GM18873 (cell line): Measurements from ENCODE around the gene HOXD4.

Source experiments
- ATAC-seq: cut with Tn5 transposase; IDR thresholded peaks from one replicate; pipeline ENCODE4 v1.9.1; 2021; ENCODE audit warnings: mild to moderate bottlenecking, moderate library complexity, moderate number of reproducible peaks; ENCODE audit not compliant: unreplicated experiment, low FRiP score

HOXD4 gene

DNA sequence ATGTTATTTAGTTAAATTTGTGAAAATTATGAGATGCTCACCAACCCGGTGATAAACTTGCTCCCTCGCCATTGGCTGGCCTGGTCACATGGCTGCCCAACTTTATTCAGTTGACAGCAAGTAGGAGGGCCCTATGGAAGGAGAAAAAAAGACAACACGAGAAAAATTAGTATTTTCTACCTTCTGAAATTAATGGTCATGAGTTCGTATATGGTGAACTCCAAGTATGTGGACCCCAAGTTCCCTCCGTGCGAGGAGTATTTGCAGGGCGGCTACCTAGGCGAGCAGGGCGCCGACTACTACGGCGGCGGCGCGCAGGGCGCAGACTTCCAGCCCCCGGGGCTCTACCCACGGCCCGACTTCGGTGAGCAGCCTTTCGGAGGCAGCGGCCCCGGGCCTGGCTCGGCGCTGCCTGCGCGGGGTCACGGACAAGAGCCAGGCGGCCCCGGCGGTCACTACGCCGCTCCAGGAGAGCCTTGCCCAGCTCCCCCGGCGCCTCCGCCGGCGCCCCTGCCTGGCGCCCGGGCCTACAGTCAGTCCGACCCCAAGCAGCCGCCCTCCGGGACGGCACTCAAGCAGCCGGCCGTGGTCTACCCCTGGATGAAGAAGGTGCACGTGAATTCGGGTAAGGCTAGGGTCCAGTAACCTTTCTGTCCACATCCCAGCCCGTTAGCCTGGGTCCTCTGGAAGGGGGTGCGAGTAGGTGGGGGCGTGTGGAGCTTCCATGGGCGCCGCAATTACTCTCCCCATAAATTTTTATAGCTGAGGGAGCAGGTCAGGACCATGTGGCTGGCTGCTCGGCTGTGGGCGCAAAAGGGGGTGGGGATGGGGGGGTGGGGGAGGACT is at the start of gene HOXD4:
Gene HOXD4, plus strand, starts transcription at position 109 of the 846 bp plus-strand sequence. Its CDS starts 84 bp downstream, at position 193.
- ATAC-seq, result no peak

DNA sequence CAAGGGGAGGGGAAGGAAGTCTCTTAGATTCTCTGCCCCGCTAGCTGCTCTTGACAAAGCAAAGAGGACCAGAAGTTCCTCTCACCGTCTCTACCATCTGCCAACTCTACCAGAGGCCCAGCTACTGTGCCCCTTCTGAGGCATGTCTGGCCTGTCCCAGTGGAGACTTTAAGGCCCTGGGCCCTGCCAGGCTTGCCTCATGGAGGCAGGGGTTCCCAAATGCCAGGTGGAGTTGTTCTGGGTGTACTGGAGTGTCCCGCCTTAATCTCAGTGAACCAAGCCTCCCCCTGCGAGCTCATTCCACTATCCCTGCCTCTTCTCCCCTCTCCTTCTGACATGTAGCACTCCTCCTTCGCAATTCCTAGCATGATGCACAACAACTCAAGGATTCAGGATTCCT is 49.5 kb upstream of the HOXD4 start:
- no peak for ATAC-seq

GRCh38 chr2:176102309-176102866 is 49.0 kb upstream of the HOXD4 start:
- ATAC-seq, result no peak

DNA sequence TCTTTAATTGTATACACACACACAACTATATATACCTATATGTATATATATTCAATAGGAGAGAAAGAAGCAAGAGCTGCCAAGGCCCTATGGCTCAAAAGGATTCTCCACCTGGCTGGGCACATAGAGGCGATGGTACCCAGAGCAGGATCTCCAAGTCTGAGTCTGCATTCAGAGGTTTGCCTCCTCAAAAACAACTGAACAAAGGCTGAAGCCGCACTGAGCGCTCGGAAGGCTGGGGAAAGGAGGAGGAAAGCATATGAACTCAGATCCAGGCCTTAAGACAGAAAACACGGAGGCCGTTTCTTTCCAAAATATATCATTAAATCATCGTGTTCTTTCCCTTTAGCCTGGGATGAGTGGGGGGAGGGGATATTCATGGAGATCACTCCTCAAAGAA is 48.2 kb upstream of the HOXD4 start:
- no peak for ATAC-seq

DNA sequence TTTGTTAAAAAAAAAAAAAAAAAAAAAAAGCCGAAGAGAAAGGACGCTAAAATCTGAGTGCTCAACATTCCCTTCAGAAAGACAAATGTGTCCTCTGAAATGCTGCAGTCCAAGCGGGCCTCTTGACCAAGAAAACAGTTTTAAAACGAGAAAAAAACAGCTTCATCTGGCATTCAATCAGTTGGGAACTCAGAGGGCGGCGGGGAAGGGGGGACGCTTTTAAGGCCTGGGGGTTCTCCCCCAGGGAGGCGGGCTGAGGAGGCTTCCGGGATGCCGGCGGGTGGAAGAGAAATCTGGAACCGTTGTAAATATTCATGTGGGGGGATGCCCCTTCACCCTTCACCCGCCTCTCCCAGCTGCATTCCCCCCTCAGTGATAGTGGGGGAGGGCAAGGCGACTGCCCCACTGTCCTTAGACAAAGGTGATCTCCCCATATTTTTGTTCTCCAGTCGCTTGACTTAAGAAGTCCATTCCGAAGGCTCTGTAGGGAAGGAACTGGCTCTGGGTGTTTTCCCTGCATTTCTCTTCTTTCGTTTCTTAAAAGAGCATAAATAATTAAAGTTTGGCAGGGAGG is 47.5 kb upstream of the HOXD4 start:
- ATAC-seq, result no peak

DNA sequence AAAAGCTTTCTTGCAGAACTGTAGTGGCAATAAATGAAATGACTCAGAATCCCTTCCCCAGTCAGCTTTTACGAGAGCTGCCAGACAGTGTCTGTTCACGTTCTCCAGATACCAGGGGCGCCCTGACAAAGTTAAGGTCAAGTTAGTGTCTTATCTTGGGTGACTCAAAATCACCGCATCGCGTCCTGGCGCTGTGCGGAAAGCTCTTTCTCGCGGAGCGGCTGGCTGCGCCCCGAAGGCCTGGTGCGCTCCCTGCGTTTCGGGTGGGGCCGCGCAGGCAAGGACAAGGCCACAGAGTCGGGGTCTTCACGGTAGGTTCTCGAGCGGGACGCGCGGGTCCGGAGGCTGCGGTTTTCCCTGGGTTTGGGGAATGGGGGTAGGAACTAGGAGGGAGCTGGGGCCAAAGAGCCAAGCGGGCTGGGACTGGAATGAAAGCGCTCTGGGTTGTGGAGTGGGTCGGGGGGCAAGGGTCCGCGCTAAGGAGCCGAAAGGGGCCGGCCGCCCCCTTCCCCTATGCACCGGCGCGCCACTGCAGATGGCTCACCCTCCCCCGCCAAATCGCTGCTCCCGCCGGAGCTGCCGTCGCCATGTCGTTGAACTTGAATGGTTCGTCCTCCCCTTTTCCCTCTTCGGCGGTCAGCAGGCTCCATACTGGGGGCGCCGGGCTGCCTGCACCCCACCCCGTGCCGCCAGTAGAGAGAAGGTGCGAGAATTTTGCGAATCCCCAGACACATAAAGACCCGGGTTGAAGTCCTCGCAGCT is 46.9 kb upstream of the HOXD4 start:
- ATAC-seq, result no peak

- no peak for ATAC-seq
Measured at GRCh38 chr2:176105078-176105729, 46.1 kb upstream of the HOXD4 start.

- ATAC-seq, result no peak
Measured at GRCh38 chr2:176105730-176106580, 45.4 kb upstream of the HOXD4 start.

DNA sequence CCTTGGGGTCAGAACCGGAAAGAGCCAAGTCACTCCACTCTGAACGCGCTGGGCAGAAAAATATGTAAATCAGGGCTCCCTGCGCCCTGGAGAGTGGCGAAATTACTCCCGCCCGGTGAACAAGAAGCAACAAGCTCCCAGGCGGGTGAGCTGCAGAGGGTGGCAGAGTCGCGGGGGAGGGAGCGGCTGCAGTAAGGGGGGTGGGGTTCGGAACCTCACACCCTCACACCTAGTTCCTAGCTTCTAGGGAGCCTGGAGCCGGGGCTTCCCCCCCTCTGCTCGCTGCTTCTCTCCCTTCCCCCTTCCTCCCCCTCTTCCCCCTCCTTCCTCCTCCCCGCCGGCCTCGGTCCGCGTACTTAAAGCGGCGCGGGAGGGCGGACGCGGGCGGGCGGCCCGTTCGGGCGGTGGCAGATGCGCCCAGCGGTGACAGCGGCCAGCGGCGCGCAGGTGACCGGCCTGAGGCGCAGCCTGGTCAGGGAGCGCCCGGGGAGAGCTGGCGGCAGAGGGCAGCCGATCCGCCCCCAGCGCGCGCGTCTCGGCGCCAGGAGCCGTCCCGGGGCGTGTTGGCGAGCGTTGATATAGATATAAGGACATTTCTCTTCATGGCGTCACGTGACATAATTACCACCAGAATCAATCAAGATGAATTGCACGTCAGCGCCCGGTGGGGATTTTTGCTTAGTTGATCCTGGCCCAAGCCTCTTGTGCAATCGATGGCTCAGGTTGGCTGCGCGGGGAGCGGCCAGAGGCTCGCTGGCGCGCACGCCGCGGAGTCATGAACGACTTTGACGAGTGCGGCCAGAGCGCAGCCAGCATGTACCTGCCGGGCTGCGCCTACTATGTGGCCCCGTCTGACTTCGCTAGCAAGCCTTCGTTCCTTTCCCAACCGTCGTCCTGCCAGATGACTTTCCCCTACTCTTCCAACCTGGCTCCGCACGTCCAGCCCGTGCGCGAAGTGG is 44.5 kb upstream of the HOXD4 start, which contains the start of gene HOXD11:
Gene HOXD11, plus strand, starts transcription at position 700 of the 959 bp plus-strand sequence. Its CDS starts 76 bp downstream, at position 776.
- ATAC-seq, result no peak

- ATAC-seq, result no peak
Measured at GRCh38 chr2:176107731-176108181, 43.6 kb upstream of the HOXD4 start.

GRCh38 chr2:176109192-176109901 is 42.0 kb upstream of the HOXD4 start:
- ATAC-seq, result no peak

DNA sequence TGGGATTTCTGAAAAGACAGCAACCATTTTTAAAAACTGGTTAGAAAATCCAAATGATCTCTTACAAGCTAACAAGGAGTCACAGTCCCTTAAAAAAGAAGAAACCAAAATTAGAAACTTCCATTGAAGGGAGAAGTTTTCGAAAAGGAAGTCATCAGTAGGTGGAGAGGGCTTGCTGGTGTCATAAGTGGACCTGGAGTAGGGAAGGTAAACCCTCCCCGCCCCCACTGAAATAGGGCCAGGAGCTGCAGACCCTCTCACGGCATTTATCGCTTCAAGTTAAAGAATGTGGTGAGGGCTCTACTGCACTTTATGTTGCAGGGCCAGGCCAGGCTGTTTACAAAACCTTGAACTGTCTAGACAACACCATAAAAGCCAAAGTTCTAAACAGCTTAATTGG is 41.4 kb upstream of the HOXD4 start:
- no peak for ATAC-seq

- no peak for ATAC-seq
Measured at GRCh38 chr2:176110415-176111308, 40.7 kb upstream of the HOXD4 start.

- no peak for ATAC-seq
Measured at GRCh38 chr2:176111309-176111663, 40.1 kb upstream of the HOXD4 start.

DNA sequence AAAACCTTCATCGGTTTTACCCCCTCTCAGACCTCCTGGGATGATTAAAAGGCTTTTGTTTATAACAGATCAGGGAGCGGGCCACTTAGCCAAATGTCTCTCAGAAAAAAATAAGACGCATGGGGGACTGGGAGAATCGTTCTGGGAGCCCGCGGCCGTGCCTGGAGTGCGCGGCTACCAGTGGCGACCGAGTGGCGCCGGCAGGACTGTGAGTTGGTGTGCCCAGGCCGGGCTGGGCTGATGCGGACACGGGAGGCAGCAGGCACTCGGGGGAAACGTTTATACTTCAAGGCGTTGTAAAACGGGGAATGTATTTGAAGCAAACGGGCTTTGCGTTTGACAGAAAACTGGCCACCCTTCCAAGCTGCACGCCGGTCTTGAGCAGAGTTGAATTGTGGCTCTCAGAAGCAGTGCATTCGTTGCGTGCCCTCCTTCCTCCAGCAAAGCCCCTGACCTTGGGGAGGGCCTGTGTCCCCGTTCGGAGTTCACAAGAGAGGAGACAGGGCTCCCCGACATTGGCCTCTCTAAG is 39.4 kb upstream of the HOXD4 start:
- ATAC-seq, result no peak
